A172 (cell line): ENCODE data around the gene STKLD1. TPM values are rescaled to one million over a fixed set of nuclear protein-coding genes. Genes with fewer than 3 reads are reported as not detected.

ENCODE experiments used
- DNase-seq: peaks from one replicate; pipeline ENCODE4 v3.0.0-alpha.2; 2015; ENCODE audit warnings: low spot score
- total RNA-seq: library from RNA; depleted of rRNA; stranded (reverse); fragments of >200 nt; shearing (Covaris generic); gene quantifications from 2 replicates; pipeline ENCODE4 v1.2.3, GENCODE V29; 2014

The STKLD1 gene
- total RNA-seq, 1 experiment from 2014 or later, result 0.91 TPM

DNA sequence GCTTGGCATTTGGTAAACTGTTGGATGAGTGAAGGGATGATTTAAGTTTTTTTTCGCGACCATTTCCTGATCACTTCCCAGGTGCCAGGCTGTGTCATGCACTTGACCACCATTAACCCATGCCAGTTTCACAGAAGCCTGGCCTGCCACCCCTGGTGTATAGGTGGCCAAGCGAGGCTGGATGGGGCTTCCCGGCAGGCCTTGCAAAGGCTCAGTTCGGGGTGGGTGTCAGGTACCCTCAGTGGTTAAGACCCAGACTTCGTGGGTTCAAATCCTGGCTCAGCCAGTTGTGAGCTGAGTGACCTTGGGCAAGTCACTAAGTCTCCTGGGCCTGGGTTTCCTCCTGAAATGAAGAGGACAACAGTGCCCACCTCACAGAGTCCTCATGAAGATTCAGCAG, 30.6 kb upstream of the STKLD1 start:
- no peak for DNase-seq

DNA sequence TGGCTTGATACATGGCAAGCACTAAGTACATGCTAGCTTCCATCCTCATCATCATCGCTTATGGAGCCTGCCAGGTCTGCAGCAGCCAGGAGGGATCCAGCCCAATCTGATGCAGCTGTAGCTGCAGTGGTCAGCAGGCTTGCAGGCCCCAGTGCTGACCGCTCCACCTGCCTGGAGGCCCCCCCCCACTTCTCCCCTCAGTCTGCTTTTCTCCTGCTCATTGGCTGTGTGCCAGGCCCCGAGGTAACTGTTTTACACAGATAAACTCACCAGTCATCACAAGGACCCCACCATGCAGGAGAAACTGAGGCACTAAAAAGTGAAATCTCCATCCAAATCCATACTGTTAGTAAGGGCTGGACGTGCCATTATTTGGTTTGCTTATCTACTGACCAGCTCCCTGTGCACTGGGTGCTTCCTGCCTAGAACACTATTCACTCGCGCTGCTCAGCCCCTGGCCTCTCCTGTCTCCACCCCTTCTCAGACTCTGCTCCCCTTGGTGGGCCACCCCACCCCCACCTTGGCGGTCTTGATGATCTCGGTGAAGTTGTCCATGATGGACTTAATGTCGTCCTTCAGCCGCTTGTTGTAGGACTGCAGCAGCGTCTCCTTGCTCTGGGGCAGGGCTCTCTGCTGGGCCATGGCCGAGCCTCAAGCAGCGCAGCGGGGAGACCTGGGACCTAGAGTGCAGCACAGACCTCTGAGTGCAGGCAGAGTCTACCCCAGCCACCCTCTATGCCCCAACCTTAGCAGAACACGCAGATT, 30.0 kb upstream of the STKLD1 start:
- no peak for DNase-seq

DNA sequence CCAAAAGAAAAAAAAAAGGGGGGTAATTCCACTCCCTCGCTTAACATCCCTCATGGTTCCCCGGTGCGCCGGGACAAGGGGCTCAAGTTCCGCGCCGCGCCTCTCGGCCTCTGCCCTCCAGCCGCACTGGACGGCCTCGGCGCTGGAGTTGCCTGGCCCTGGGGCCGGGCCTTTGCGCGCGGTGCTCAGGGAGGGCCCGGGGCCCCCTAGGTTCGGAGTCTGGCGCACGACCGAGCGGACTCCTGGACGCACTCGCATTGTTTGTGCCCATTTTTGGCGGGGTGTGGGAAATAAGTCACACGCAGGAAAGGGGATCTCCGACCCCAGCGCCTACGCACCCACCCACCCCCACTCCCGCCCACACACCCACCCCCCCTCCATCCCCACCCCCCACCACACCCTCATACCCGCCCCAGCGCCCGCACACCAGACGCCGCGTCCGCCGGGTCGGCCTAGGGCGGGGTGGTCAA, 28.6 kb upstream of the STKLD1 start:
- DNase-seq, result peak; percentile 30

DNA sequence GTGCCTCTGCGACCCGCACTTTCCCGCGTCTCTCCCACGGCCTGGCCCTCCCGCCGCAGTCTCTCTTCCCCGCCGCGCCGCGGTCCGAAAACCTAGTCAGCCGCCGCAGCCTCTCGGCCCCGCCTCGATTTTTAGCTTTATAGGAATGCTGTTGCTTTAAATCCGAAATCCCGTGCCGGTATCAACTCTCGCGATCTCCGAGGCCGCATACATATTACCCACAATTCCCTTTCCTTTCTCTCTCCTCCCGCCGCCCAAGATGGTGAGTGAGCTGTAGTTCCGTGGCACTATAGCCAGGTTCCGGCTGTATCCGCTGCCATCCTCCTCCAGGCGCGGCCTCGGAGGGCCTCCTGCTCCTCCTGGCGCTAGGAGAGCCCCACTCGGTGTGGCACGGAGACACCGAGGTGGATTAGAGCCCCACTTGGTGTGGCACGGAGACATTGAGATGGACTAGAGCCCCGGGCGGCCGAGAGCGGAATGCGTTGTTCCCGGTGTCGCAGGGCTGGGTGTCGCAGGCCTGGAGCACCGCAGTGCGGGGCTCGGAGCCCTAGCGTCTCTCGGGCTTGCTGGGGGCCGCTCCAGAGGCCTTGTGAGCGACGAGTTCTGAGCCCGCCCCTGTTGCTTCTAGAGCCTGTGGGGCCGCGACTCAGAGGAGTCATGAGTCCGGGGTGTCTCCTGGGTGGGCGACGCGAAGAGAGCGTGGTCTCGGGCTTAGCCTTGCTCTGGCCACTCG, 28.0 kb upstream of the STKLD1 start, which contains the start of the genes MED22 and RPL7A:
MED22 (minus strand) TSS at position 147 of the 733 bp plus-strand sequence. CDS start 1,469 bp downstream, outside the sequence.
RPL7A (plus strand) TSS at position 234 of the 733 bp plus-strand sequence; CDS start at position 260, 26 bp downstream.
- peak; percentile 97 for DNase-seq

DNA sequence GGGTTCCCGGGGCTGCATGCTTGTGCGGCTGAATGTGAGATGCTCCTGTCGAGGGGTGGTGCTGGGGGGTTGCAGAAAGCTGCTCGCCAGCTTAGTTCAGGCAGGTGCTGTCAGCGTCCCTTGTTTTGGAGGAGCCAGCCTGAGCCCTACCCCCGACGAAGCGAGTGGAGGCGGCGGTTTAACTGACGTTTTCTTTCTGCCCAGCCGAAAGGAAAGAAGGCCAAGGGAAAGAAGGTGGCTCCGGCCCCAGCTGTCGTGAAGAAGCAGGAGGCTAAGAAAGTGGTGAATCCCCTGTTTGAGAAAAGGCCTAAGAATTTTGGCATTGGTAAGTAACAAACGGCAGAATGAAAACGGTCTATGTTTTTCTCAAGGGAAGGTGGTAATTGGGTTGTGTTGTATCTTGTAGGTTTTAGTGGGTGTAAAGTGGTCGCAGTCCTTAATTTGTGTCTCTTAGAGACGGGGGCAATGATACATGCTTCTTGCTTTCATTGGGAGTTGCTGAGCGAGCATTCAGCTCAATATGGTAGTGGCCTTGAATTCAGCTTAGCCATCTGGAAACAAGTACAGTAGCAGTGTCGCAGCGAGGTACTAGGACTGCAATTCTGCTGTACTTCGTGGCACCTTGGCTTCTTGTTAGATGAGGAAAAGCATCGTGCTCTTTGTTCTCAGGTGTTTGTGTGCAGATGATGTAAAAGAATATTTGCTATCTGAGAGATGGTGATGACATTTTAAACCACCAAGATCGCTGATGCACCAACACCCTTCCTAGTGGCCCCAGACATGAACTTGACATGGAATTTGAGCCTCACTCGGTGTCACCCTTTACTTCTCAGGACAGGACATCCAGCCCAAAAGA, 27.2 kb upstream of the STKLD1 start:
- DNase-seq, result no peak

DNA sequence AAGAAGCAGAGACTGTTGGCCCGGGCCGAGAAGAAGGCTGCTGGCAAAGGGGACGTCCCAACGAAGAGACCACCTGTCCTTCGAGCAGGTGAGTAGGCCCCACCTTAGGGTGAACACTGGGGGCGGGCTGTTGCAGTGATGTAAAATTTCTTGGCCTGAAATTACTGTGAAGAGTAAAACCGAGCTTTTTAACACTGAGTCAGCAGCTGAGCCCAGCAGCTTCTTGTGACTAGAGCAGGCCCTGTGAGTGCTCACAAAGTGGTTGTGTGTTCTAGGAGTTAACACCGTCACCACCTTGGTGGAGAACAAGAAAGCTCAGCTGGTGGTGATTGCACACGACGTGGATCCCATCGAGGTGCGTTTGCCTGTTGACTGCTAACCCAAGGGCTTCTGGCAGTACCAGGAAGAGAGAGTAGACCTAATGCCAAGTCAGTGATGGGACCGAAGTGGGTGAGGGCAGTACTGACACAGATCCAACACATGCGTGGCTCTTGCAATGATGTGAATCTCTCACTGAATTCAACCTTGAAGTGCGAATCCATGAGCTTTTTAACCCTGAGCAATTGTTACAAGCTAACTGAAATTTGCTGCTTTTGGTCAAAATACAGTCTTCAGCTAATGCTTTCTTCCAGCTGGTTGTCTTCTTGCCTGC, 26.1 kb upstream of the STKLD1 start:
- DNase-seq, result no peak

DNA sequence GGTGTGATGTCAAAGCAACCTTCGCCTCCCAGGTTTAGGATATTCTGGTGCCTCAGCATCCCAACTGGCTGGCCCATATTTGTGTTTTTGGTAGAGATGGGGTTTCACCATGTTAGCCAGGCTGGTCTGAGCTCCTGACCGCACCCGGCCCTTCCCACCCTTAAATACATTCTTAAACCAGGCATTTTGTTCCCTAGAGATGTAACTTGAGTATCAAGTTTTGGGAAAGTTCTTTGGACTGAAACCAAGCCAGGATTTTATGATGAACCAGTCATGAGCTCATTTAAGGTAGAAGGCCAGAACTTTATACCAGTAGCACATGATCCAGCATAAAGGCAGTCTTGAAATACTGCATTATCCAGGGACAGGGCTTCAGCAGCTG, 24.6 kb upstream of the STKLD1 start:
- DNase-seq, result no peak

DNA sequence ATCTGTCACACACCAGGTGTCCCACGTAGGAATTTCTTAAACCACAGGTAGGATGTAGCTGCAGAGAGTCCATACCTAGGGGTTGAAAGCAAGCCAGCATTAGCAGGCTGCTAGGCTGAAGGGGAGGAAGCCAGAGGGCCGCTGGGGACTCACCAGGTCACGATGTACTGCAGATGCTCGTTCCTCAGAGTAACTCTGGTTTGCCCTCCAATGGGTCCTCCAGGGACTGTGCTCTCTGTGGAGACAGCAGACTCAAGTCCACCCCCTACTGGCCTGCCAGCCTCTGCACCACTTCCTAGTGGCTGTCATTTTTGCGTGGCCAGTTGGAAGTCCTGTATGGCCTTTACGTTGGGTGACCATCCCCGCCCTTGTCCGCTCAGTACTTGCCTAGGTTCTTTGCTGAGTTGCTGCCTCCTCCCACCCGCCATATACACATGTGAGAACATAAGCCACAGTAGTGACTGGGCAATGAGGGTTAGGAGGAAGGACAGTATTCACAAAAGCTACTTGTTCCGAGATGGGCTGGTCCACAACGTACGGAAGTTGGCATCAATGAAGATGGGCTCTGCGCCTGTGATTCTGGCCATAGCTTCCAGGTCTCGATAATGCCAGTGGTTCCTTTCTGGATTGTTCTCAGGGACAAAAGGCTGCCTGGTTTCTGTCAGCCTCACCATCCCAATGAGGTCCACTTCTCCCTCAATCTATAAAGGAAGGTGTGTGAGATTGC, 24.1 kb upstream of the STKLD1 start:
- DNase-seq, result peak; percentile 52

DNA sequence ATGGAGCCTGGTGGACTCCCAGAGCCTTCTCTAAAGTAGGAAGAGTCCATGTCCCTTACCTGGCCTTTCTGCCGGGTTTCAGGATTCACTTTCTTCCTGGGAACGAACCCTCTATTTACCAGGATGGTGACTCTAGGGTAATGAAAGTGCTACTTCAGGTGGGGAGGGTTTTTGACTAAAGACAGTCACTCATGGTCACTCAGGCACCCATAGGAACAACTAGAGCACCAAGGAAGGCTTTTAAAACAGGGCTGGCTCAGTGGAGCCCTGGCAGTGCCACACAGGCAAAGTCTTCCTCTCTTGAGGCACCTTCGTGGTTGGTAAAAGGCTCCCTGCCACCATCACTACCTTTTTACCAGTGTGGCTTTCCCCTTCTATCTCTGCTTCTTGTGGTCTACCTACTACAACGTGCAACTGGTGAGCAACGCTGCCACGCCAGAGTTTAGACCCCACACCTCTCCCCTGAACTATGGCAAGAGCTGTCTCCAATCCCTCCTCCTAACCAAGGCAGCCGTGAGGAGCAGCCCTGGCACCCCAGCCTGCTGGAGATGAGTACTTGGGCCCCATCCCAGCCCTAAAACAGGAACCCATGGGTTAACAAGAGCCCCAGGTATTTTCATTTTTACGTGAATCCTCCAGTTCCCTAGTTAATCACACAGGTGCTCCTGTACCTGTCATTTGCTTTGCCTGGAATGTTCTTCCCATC, 23.4 kb upstream of the STKLD1 start:
- DNase-seq, result no peak

DNA sequence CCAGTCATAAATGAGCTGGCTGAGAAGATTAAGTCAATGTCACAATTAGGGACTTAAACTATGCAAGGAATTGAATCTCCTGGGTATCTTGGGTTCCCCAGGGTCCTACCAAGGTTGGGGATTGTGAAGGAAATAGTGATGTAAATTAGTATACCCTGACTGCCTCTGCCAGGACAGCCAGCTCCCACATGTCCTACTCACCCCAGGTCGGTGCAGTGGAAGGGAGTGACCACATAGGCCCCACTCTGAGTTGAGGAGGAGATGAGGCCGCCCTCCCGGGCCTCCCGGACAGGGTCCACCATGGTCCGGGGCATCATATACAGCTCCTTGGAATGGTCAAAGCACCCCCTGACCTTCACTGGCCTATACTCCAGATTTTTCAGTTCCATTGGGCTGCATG, 22.6 kb upstream of the STKLD1 start:
- DNase-seq, result no peak

DNA sequence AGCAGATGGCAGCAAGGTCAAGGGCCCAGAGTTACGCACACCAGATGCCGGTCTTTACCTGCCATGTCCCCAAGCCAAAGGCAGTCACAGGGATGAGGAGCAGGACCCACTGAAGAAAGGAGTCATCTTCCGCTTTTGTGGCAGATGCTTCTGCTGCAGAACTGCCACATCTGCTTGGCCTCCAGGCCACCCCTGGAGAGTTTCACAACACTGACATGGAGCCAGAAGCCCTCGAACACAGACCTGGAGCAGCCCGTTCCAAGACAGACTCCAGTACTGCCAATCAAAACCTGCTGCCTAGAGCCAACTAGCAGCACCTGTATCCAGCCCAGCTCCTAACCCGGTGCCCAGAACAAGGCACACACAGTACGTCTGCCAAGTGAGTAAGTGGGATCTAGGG, 21.4 kb upstream of the STKLD1 start:
- no peak for DNase-seq

DNA sequence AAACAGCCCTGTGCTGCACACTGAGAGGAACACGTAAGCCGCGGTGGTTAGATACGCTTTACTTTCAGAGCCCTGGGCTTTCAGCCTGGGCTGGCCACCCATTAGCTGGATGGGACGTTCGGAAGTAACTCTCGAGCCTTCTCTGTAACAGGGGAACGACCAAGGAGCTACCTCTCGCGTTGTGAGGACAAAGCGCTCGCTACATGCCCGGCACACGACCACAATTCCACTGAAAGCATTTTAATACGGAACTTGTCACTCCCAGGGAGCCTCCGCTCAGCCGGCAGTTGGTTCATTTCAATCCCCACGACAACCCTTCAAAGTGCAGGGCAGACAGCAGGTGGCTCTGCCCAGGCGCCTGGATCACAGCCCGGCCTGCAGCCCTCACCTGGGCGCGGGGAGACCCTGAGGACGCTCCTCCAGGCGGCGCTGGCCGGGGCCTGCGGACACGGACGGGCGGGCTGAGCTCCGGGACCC, 20.2 kb upstream of the STKLD1 start:
- no peak for DNase-seq

DNA sequence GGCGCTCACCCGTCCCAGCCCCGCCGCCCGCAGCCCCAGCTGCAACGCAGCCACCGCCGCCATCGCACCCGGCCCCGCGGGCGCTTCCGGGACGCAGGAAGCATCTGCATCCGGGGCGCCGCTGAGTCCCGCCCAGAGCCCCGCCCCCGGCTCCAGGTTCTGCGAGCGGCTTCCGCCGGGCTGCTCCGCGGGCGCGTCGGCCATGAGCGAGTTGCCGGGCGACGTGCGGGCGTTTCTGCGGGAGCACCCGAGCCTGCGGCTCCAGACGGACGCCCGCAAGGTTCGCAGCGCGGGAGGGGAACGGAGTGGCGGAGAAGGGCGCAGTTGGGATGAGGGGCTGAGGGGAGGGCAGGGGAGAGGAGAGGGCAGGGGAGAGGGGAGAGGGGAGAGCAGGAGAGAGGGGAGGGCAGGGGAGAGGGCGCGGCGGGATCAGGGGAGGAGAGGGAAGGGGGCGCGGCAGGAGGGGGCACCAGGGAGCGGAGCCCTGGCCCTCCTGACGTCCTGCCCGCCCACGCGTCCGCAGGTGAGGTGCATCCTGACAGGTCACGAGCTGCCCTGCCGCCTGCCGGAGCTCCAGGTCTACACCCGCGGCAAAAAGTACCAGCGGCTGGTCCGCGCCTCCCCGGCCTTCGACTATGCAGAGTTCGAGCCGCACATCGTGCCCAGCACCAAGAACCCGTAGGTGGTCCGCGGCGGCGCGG, 19.6 kb upstream of the STKLD1 start, which contains the start of the genes SURF1 and SURF2:
SURF1 (minus strand) TSS at position 97 of the 701 bp plus-strand sequence; CDS start at position 63, 34 bp downstream.
SURF2 (plus strand) TSS at position 160 of the 701 bp plus-strand sequence; CDS start at position 203, 43 bp downstream.
- DNase-seq, result peak; percentile 48

DNA sequence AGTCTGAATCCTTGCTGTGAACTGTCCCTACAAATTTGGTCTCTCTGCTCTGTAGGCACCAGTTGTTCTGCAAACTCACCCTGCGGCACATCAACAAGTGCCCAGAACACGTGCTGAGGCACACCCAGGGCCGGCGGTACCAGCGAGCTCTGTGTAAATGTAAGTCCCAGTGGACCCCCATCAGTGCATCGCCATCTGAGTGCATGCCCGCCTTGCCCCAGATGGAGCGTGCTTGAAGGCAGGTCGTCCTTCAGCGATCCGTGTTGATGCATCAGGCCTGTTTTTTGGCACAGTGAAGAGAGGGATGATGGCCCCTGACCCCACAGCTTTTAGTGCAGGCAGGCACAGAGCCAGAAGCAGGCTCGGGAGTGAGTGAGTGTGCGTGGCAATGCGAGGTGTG, 18.5 kb upstream of the STKLD1 start:
- no peak for DNase-seq

DNA sequence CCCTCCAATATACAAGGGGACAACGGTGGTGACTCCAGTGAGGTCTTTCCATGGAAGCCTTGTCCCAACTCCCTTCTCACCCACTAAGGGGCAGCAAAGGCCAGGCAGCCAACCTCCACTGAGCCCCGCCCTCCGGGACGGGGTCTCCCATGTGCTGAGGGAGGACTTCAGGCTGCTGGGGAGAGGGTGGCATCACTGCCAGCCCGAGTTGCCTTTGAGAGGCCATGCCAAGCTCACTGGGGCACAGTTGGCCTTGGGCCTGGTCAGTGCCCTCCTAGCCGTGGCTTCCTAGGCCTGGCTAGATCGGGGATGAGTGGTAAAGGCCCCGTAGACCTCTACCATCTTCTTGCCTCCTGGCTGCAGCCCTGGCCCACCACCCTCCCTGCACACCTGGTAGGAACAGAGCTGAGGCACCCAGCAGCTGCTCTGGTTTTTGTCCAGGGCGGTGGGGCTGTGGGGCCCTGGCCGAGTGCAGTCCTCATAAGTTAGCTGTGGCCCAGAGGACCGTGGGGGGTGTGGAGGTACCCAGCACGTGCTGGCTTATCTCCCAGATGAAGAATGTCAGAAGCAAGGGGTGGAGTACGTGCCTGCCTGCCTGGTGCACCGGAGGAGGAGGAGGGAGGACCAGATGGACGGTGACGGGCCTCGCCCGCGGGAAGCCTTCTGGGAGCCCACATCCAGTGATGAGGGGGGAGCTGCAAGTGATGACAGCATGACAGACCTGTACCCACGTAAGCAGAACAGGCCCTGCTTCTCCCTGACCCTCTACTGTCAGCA, 16.6 kb upstream of the STKLD1 start:
- peak; percentile 37 for DNase-seq

DNA sequence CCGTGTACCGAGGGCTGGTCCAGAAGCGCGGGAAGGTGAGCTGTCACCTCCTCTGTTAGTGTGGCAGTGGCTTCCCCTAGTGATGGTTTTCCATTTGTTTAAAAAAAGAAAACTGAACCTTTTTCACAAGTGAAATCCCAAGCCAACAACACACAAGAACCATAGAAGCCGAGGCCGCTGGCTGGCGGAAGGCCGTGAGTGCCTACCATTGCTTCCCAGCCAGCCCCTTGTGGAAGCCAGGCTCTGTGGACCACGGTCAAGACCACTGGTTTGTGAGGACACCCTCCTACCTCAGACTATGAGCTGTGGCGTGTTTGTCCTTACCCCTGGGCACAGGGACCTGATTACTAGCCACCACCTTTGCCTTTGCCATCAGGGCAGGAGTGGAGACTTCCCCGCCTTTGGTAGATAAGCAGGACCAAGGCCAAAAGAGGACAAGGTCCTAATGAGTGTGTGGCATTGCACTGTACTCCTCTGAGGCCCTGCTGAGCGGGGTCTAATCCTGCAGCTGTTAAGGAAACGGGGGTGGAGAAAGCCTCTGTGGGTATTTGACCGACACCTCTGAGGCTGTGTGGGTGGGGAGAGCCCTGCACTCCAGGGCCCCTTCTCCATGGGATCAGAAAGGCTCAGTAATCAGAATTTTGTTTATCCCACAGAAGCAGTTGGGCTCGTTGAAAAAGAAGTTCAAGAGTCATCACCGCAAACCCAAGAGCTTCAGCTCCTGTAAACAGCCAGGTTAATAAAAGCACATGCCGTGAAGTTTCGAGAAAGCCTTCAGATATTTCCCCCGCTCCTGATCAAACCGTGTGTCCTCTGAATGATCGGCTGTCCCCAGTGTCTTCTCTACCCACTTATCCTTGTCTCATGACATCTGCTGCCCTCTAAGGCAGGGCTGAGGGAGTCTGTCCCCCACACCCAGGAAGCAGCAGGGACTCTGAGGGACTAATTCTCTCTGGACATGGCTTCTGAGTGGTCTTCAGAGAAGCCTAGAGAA, 15.5 kb upstream of the STKLD1 start:
- DNase-seq, result no peak

DNA sequence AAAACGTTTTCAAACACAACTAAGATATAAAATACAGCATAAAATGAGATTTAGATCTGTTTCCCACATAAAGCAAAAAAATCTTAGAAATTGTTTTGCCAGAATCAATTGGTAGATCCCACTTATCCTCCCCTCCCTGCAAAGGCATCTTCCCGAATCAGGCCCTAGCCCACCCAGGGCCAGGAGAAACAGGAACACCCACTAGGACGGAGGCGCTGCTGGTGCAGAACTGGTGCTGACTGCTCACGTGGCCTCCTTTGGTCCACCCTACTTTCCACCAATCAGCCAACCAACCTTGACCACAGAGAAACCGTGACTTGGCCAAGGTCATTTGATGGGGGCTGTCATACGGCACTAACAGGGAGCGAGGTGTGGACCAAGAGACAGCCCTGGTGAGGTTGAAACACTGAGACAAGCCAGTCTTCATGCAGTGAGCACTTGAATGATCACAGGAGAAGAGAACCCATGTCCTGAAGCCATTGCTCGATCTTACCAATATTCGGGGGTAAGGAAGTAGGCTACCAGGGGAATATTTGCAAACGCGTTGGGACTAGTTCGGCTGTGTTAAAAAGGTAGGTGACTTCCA, 14.6 kb upstream of the STKLD1 start:
- no peak for DNase-seq
